Hematopoietic multipotent progenitor cell (in vitro differentiated cells): ENCODE measurements around the gene ZFP91. TPM values are rescaled to one million over a fixed set of nuclear protein-coding genes. Genes with fewer than 3 reads are reported as not detected.

Source experiments
- DNase-seq, 3 donors: peaks; one replicate each; pipeline ENCODE4 v3.0.0-alpha.2; 2011 to 2015; ENCODE audit warnings: low read depth in 2 of 3, low spot score in 2 of 3
- total RNA-seq: library from RNA; depleted of rRNA; stranded (reverse); fragments of >200 nt; gene quantifications from one replicate; pipeline ENCODE4 v1.2.3, GENCODE V29; 2012

The ZFP91 gene
- total RNA-seq, 1 donor: 14.8 TPM

DNA sequence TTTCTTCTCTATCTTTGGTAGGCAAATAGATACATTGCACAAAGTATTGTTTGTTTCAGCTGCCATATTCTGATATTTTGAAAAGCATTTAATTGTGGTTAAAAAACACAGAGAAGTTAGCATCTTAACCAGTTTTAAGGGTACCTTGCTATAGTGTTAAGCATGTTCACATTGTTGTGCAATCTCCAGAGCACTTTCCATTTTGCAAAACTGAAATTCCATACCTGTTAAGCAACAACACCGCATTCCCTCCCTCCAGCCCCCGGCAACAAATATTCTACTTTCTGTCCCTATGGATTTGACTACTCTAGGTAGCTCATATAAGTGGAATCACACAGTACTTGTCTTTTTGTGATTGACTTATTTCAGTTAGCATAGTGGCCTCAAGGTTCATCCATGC, 77.5 kb downstream of the ZFP91 start:
- no peak for DNase-seq

DNA sequence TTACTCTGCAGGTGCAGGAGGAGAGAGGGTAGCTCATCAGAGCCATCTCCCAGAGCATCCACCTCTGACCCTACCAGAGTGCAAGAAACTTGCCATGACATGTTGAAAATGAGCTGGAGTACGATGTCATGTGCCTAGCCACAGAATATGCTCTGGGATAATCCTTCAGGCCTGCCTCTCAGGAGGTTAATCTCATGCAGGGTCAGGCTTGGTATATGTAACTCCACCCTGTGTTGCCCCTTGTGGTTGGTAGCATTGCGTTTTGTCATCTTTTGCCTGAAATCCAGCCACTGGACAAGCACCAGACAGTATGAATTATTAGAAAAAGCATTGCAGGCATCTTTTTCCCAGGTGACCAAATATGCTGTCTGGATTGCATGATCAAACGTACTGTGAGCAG, 79.8 kb downstream of the ZFP91 start:
- DNase-seq: no peak

DNA sequence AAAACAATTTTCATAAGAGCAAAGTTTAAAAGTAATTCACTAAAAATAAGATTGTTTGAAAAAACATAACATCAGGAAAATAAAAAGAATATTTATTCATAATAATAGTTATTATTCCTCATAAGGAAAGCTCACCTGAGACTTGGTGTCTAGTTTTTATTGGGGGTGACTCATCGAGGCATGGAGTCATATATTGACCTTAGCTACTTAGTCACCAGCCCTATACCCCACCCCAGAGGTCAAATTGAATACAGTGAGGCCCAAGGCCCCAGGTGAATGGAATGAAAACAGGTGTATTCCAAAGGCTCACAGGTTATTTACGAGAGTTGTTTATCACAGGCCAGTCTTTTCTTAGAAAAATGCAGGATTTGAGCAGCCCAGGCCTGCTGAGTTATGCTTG, 80.5 kb downstream of the ZFP91 start:
- no peak for DNase-seq

DNA sequence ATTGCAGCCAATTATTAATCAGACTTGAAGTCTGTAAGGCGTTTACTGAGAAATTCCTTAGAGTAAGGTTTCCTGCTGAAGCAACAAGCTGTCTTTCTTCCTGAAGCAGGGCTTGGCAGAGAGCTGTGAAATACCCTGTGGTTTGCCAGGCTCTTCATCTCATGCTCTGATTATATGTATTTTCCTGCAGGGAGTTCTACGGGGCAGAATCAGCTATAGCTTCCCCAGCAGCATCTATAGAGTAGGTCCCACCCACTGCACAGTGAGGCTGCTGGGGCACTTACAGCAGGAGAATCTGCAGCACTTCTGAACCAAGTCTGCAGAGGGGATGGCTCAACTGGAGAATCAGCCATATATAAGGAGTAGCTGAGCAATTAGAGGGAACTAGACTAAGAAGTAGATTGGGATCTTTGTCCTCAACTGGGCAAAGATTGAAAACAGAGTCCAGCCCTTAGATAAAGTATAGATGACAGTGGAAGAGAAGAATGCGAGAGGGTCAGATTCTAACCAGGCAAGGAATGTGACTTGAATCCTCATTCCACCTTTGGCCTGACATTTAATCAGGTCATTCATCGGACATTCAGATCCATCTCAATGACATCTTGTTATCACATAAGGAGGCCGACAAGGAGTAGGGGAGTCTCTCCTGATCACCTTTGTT, 81.2 kb downstream of the ZFP91 start:
- DNase-seq: no peak

Other genes with a start within 250 kb of the ZFP91 start
- not detected for gene OR5B17, start 220.0 kb upstream of the ZFP91 start, total RNA-seq
- gene OR5B3, start 172.2 kb upstream of the ZFP91 start, total RNA-seq: not detected
- not detected for gene OR5B2, start 150.9 kb upstream of the ZFP91 start, total RNA-seq
- not detected for gene OR5B12, start 136.8 kb upstream of the ZFP91 start, total RNA-seq
- gene OR5B21, start 71.0 kb upstream of the ZFP91 start, total RNA-seq: not detected
- gene LPXN, start 3.2 kb upstream of the ZFP91 start, total RNA-seq: 11.0 TPM
- 2.7 TPM for gene CNTF, start 43.6 kb downstream of the ZFP91 start, total RNA-seq
- gene GLYAT, start 152.9 kb downstream of the ZFP91 start, total RNA-seq: not detected